GM12872 (cell line): Measurements from ENCODE around the gene PXMP4.

Experiments used
- TF ChIP-seq, protein P1 (sequence below): IDR thresholded peaks from 3 replicates; pipeline ENCODE4 v1.5.1; 2011; ENCODE audit warnings: low read depth, mild to moderate bottlenecking, low read length, moderate library complexity; ENCODE audit not compliant: insufficient read depth

PXMP4 gene

DNA sequence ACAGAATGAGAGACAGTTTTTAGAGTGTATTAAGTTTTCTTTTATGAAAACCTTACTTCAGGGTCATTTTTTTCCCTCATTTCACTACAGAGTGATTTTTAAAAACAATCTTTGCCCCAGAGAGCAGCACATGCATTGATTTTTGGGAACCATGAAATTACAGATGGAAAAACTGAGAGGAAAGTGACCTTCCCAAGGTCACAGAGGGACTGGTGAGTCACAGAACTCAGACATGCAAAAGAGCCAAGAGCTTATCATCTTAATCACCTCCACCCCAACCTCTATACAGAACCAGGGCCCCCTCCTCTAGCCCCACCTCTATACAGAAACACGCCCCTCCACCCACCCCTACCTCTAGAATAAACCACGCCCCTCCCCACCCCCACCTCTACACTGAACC is 10.7 kb downstream of the PXMP4 start:
- TF ChIP-seq, protein P1, sequence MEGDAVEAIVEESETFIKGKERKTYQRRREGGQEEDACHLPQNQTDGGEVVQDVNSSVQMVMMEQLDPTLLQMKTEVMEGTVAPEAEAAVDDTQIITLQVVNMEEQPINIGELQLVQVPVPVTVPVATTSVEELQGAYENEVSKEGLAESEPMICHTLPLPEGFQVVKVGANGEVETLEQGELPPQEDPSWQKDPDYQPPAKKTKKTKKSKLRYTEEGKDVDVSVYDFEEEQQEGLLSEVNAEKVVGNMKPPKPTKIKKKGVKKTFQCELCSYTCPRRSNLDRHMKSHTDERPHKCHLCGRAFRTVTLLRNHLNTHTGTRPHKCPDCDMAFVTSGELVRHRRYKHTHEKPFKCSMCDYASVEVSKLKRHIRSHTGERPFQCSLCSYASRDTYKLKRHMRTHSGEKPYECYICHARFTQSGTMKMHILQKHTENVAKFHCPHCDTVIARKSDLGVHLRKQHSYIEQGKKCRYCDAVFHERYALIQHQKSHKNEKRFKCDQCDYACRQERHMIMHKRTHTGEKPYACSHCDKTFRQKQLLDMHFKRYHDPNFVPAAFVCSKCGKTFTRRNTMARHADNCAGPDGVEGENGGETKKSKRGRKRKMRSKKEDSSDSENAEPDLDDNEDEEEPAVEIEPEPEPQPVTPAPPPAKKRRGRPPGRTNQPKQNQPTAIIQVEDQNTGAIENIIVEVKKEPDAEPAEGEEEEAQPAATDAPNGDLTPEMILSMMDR, result no peak

DNA sequence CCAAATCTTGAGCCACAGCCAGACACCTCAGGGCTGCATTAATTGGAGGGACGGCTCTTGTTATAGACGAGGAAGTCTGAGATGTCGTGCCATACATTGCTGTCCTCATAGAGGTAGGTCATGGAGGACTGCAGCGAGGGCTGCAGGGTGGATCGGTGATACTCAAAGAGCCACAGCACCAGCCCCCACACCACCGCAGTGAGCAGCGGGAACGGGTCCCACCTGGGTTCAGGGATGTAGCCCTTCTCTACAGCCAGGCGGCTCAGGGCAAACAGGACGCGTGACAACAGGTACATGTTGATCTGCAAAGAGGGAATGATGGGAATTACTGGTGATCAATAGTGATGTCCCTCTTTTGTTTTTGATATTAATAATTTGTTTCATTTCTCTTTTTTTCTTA is 12.4 kb downstream of the PXMP4 start:
- TF ChIP-seq, protein P1, result no peak

DNA sequence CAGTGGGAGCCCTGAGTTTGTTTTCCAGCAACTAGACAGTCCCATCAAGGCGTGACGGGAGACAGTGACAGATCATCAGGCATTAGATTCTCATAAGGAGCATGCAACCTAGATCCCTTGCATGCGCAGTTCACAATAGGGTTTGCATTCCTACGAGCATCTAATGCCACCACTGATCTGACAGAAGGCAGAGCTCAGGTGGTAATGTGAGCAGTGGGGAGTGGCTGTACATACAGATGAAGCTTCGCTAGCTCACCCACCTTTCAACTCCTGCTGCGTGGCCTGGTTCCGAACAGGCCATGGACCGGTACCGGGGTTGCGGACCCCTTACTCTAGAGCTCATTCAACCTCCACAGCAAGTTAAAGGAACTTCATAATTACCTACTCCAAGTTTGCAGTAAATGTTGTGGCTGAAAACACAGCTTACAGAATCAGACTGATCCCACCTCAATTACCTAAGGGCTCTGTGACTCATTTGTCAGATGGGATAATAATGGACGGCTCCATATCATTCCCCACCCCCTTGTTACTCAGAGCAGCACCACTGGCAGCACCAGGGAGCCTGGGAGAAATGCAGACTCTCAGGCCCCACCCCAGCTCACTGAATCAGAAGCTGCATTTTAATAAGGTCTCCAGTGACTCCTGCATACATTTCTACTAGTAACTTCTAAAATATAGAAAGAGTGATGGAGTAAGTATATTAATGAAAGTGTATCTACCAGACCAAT is 15.7 kb downstream of the PXMP4 start:
- TF ChIP-seq, protein P1, result no peak

DNA sequence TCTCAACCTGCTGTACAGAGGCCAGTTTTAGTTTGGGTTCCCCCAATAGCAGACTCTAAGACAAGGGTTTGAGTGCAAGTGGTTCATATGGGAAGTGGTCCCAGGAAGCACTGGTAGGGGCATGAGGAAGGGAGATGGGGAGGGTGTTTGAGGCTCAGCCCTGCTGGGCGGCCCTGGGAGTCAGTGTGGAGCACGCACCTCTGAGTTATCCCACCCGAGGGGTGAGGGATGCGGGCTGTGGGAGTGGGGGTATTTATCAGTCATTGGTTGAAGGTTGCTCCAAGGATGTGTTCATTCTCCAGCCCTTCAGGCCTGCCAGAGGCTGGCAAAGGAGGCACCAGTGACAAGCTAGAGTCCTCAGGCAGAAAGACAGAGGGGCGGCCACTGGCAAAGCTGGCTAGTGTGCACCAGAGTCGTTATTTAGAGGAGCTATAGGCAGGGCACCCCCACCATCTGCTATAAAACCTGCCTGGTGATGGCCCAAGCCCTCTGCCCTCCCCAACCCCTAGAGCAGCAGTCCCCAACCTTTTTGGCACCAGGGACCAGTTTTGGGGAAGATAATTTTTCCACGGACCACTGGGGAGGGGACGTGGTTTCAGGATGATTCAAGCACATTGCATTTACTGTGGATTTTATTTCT is 16.5 kb downstream of the PXMP4 start:
- TF ChIP-seq, protein P1, result no peak

DNA sequence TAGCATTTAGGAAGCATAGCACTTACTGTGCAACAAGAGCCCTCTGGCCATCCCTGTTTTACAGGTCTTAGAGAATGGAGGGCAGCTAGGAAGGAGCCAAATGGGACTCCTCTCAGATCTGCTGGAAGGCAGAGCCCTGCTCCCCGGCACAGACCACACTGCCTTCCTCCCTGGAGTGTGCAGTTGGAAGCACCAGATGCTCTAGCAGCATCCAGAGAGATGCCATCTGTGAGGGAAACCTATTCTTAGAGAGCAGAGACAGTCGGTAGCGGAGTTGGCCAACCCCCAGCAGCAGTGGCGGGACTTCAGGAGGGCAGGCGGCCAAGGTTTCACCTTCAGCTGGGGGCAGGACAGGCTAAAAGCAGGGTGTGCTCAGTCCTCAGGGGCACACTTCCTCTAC is 17.2 kb downstream of the PXMP4 start:
- TF ChIP-seq, protein P1, result no peak

DNA sequence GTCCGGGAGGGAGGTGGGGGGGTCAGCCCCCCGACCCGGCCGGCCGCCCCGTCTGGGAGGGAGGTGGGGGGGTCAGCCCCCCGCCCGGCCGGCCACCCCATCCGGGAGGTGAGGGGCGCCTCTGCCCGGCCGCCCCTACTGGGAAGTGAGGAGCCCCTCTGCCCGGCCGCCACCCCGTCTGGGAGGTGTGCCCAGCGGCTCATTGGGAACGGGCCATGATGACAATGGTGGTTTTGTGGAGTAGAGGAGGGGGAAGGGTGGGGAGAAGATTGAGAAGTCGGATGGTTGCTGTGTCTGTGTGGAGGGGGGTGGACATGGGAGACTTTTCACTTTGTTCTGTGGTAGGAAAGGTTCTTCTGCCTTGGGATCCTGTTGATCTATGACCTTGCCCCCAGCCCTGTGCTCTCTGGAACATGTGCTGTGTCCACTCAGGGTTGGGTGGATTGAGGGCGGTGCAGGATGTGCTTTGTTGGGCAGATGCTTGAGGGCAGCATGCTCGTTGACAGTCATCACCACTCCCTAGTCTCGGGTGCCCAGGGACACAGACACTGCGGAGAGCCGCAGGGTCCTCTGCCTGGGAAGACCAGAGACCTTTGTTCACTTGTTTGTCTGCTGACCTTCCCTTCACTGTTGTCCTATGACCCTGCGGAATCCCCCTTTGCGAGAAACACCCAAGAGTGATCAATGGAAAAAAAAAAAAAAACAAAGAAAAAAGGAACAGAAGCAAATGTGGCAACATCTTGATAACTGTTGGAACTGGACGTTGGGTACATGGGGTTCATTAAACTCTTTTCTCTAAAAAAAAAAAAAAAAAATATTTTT is 18.3 kb downstream of the PXMP4 start:
- TF ChIP-seq, protein P1, result no peak

DNA sequence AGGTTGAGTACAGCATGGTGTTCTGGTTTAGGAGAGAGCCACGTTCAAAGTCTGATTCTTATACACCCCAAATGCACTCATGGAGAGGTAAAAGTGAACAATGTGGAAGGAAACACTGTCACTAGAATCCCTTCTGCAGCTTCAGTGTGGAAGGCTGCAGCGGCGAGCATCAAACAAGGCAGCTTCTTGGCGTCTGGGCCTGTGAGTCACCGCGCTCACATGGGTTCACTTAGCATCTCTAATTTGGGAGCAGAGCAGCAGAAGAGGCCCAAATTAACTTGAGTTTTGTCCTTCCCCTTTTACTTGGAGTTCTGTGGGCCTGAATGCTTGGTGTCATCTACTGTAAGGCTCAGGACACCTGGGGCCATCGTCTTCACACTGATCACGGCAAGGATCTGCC is 23.0 kb downstream of the PXMP4 start:
- TF ChIP-seq, protein P1, result no peak
